Endothelial cell of umbilical vein (primary cell): Measurements from ENCODE around the gene CDCA3. TPM values are rescaled to one million over a fixed set of nuclear protein-coding genes. Genes with fewer than 3 reads are reported as not detected.

Source experiments
- BruUV-seq: library from RNA; stranded (reverse); fragments of 400-500 nt; replicated peaks from 2 replicates; lab custom pipeline; 2021; lab: Mats Ljungman, UMichigan
- CTCF ChIA-PET: fragments of 300-600, 350-600 bp; sonication (Branson Sonifier 250); formaldehyde crosslinking; loops from one replicate; lab custom pipeline; 2021; ENCODE audit warnings: antibody characterized with exemption, inconsistent platforms; lab: Charles Lee
- POLR2A ChIA-PET: fragments of 300-600, 350-600 bp; sonication (Branson Sonifier 250); formaldehyde crosslinking; loops from one replicate; lab custom pipeline; 2021; ENCODE audit warnings: antibody characterized with exemption, inconsistent platforms; lab: Charles Lee
- DNase-seq: peaks from one replicate; pipeline ENCODE4 v3.0.0-alpha.2; 2011; ENCODE audit warnings: low read depth, low spot score
- FAIRE-seq: peaks from 2 replicates; lab custom pipeline; 2011; peaks lifted over from hg19 to GRCh38; lab: Jason Lieb, UNC
- H2AFZ ChIP-seq: 2 replicates; pipeline ENCODE4 v1.6.0; 2012; ENCODE audit warnings: low read depth, low read length, control low read depth, inconsistent platforms
- H3K27ac ChIP-seq: 2 replicates; pipeline ENCODE4 v1.5.1; 2011; ENCODE audit warnings: low read depth, mild to moderate bottlenecking, control low read depth, low read length, moderate library complexity; ENCODE audit not compliant: insufficient read depth
- H3K27me3 ChIP-seq, 2 experiments: 2 replicates each; pipeline versions ENCODE4 v1.6.0 to v1.6.1; 2011; ENCODE audit warnings: low read length in 2 of 2, mixed read lengths in 1 of 2; ENCODE audit not compliant: control insufficient read depth in 2 of 2, insufficient read depth in 2 of 2
- H3K36me3 ChIP-seq, 2 experiments: 2 replicates in 1 of 2; 3 replicates in 1 of 2; pipeline ENCODE4 v1.5.1; 2011; ENCODE audit warnings: low read length in 2 of 2, mild to moderate bottlenecking in 1 of 2, moderate library complexity in 1 of 2; ENCODE audit not compliant: control insufficient read depth in 2 of 2, insufficient read depth in 2 of 2; ENCODE audit errors: extremely low read depth in 1 of 2
- H3K4me1 ChIP-seq: 3 replicates; pipeline ENCODE4 v1.5.1; 2011; ENCODE audit warnings: mild to moderate bottlenecking, low read length; ENCODE audit not compliant: control insufficient read depth, insufficient read depth; ENCODE audit errors: extremely low read depth
- H3K4me2 ChIP-seq: 2 replicates; pipeline ENCODE4 v1.6.1; 2011; ENCODE audit warnings: low read length, control low read depth, mixed read lengths; ENCODE audit not compliant: insufficient read depth
- H3K4me3 ChIP-seq, 3 experiments: fragments of 200-600 bp in 1 of 3; sonication (generic), shearing (Covaris generic) in 1 of 3; replicated peaks in 1 of 3; 2 replicates each; pipeline ENCODE4 v1.5.1; 2011 to 2016; ENCODE audit warnings: control low read depth in 3 of 3, low read length in 3 of 3, mild to moderate bottlenecking in 2 of 3, inconsistent platforms in 1 of 3, low read depth in 1 of 3, moderate library complexity in 1 of 3; ENCODE audit not compliant: insufficient read depth in 1 of 3
- H3K79me2 ChIP-seq: 2 replicates; pipeline ENCODE4 v1.6.0; 2012; ENCODE audit warnings: low read length, inconsistent platforms; ENCODE audit not compliant: control insufficient read depth, insufficient read depth
- H3K9ac ChIP-seq: replicated peaks from 2 replicates; pipeline ENCODE3; 2011; ENCODE audit warnings: low read length, control low read depth; ENCODE audit not compliant: insufficient read depth; ENCODE audit errors: extremely low read depth
- H3K9me1 ChIP-seq: replicated peaks from 3 replicates; pipeline ENCODE4 v1.6.0; 2011; ENCODE audit warnings: mild to moderate bottlenecking, low read length; ENCODE audit not compliant: control insufficient read depth, insufficient read depth; ENCODE audit errors: extremely low read depth
- H3K9me3 ChIP-seq: replicated peaks from 2 replicates; pipeline ENCODE4 v1.5.1; 2012; ENCODE audit warnings: low read length, inconsistent platforms; ENCODE audit not compliant: control insufficient read depth, insufficient read depth
- H4K20me1 ChIP-seq: replicated peaks from 2 replicates; pipeline ENCODE3; 2011; ENCODE audit warnings: mild to moderate bottlenecking, low read length; ENCODE audit not compliant: control insufficient read depth, insufficient read depth; ENCODE audit errors: extremely low read depth
- CTCF ChIP-seq, 2 donors: IDR thresholded peaks; 1 replicate in 1 of 2; 2 replicates in 1 of 2; pipeline ENCODE4 v1.5.1; 2011; ENCODE audit warnings: low read length in 2 of 2, mild to moderate bottlenecking in 2 of 2, moderate library complexity in 2 of 2, control low read depth in 1 of 2, inconsistent platforms in 1 of 2, low read depth in 1 of 2; ENCODE audit not compliant: insufficient read depth in 1 of 2; ENCODE audit errors: extremely low read depth in 1 of 2
- EZH2 ChIP-seq: IDR thresholded peaks from 2 replicates; pipeline ENCODE4 v1.6.1; 2012; ENCODE audit warnings: borderline replicate concordance, low read depth, mild to moderate bottlenecking, moderate library complexity, low read length, inconsistent platforms; ENCODE audit not compliant: severe bottlenecking
- FOS ChIP-seq: IDR thresholded peaks from 2 replicates; pipeline ENCODE4 v1.6.1; 2011; ENCODE audit warnings: mild to moderate bottlenecking, low read length, moderate library complexity, borderline replicate concordance; ENCODE audit not compliant: insufficient read depth
- GATA2 ChIP-seq: IDR thresholded peaks from 2 replicates; pipeline ENCODE4 v1.7.0; 2011; ENCODE audit warnings: low read depth, mild to moderate bottlenecking, moderate library complexity, mixed read lengths, low read length; ENCODE audit not compliant: insufficient read length, insufficient read depth
- JUN ChIP-seq: IDR thresholded peaks from 2 replicates; pipeline ENCODE4 v1.6.1; 2011; ENCODE audit warnings: borderline replicate concordance, low read depth; ENCODE audit not compliant: insufficient read length, insufficient read depth
- MAX ChIP-seq: IDR thresholded peaks from 2 replicates; pipeline ENCODE4 v1.6.1; 2011; ENCODE audit not compliant: insufficient read depth, insufficient read length
- MYC ChIP-seq: IDR thresholded peaks from one replicate; pipeline ENCODE4 v1.6.1; 2011; ENCODE audit warnings: mild to moderate bottlenecking, low read depth, low read length
- POLR2A ChIP-seq: IDR thresholded peaks from 2 replicates; pipeline ENCODE4 v1.6.1; 2012; ENCODE audit warnings: low read depth, mild to moderate bottlenecking, control low read depth, low read length
- POLR2AphosphoS5 ChIP-seq: IDR thresholded peaks from 2 replicates; pipeline ENCODE4 v1.6.1; 2012; ENCODE audit warnings: low read depth, mild to moderate bottlenecking, control low read depth, low read length, moderate library complexity; ENCODE audit not compliant: insufficient read depth
- dilution Hi-C: fragments of 300-500 bp; cut with MboI; formaldehyde crosslinking; loops from one replicate; pipeline ENCODE4 v1.15.0; 2019; ENCODE audit warnings: low sequenced_read_pairs; ENCODE audit not compliant: extremely low pct_ligation_motif_present
- intact Hi-C: fragments of 100-400 bp; cut with micrococcal nuclease; formaldehyde crosslinking; loops from one replicate; pipeline ENCODE4 v1.10.0; 2022
- polyA plus RNA-seq, 4 experiments: library from polyadenylated mRNA; depleted of rRNA in 3 of 4; stranded (reverse) in 3 of 4; unstranded in 1 of 4; fragments of >200 nt; gene quantifications; 2 replicates each; pipeline versions ENCODE4 v1.2.1 to v1.2.3, GENCODE V29; 2011 to 2012; ENCODE audit warnings: missing spikeins in 1 of 4
- total RNA-seq: library from RNA; stranded (reverse); gene quantifications from 2 replicates; pipeline ENCODE4 v1.2.3, GENCODE V29; 2021

Gene CDCA3
- total and polyA plus RNA-seq, 2 donors (not counting 3 experiments of a cell fraction or from before 2014, with no cell fraction given) = 44.3 to 53.5 TPM

- ChIA-PET POLR2A (interaction anchor here (0.7 kb wide), 1 partner anchor 161 kb away, joined by 3 read pairs; no protein-coding TSS in a partner anchor), CTCF (interaction anchor here (3.7 to 4.6 kb wide), 2 partner anchors 22 to 97 kb away, joined by 26 to 28 read pairs; partner anchors contain the start of genes MLF2 and SPSB2)
- Histone ChIP-seq H3K9me1 (no peaks in the 10 kb centered on the region), H3K79me2 (peaks cover 41% of the 10 kb centered on the region), H3K4me1 (peaks cover 24% of the 10 kb centered on the region), H3K9ac (peak overlapping the region; percentile 37), H3K4me2 (peak overlapping the region; percentile 74), H3K27ac (no peak overlapping the region), H3K9me3 (no peaks in the 10 kb centered on the region), H3K27me3 (no peaks in the 10 kb centered on the region), H4K20me1 (no peaks in the 10 kb centered on the region), H3K36me3 (peaks cover 9 to 26% of the 10 kb centered on the region in 2 experiments), H2AFZ (no peak overlapping the region), H3K4me3 (peak overlapping the region; percentile 34 to 70 (median 38))
- intact Hi-C loops (loop anchor here (2.0 kb wide), 1 partner anchor 15 kb away; no protein-coding TSS in a partner anchor), dilution Hi-C loops (no loop called here)
- BruUV-seq = no TSS peak
- FAIRE-seq (no peak), DNase-seq (no peak)
- TF ChIP-seq GATA2 (no peak), JUN (no peak), POLR2AphosphoS5 (no peak), CTCF (IDR thresholded peaks at IDR 0.05; ENCODE audit: extremely low read depth in 1 of 2, insufficient read depth in 1 of 2, low read depth in 1 of 2, low read length in 2 of 2) (no peak), FOS (no peak), EZH2 (no peak), MYC (no peak), POLR2A (no peak), MAX (no peak)
Measured at GRCh38 chr12:6849976-6850560, 1.0 kb downstream of the CDCA3 start.
